ENCODE data around the gene CCDC78. TPM values are rescaled to one million over a fixed set of nuclear protein-coding genes. Genes with fewer than 3 reads are reported as not detected.

CCDC78 gene
- total and polyA plus RNA-seq, 2 of the 13 experiments (the other 11 are each of a cell fraction or from before 2014, with no cell fraction given): 0.53 to 1.5 TPM

- TF ChIP-seq E2F5 (CRISPR knock-in tag; conservative IDR thresholded peaks at IDR 0.05) (peak; percentile 84), ZNF574 (CRISPR knock-in tag; IDR thresholded peaks at IDR 0.05) (peak; percentile 94), GABPA (IDR thresholded peaks at IDR 0.05; ENCODE audit: low read depth, low read length) (no peak), GABPA (CRISPR knock-in tag; IDR thresholded peaks at IDR 0.05; ENCODE audit: low read depth) (peak; percentile 62), ZMYM2 (CRISPR knock-in tag; IDR thresholded peaks at IDR 0.05) (no peak), PREB (CRISPR knock-in tag; IDR thresholded peaks at IDR 0.05) (no peak), HOXA7 (CRISPR knock-in tag; IDR thresholded peaks at IDR 0.05) (no peak), NFYC (CRISPR knock-in tag; IDR thresholded peaks at IDR 0.05) (peak; percentile 49; the same call in 1 of the 2 replicates), TFAP4 (IDR thresholded peaks at IDR 0.05; ENCODE audit: borderline replicate concordance, low read depth) (peak; percentile 90; the same call in 1 of the 2 replicates), ZNF530 (CRISPR knock-in tag; IDR thresholded peaks at IDR 0.05; ENCODE audit: low read depth) (no peak), ZNF564 (CRISPR knock-in tag; IDR thresholded peaks at IDR 0.05) (peak; percentile 60; the same call in 1 of the 2 replicates), TAF1 (CRISPR knock-in tag; IDR thresholded peaks at IDR 0.05) (peak; percentile 96), ZNF333 (CRISPR knock-in tag; IDR thresholded peaks at IDR 0.05; ENCODE audit: borderline replicate concordance) (no peak), NCOA5 (CRISPR knock-in tag; IDR thresholded peaks at IDR 0.05) (no peak), ZNF687 (CRISPR knock-in tag; IDR thresholded peaks at IDR 0.05) (peak; percentile 90)
These were observed 14.7 kb upstream of the CCDC78 start, which contains the start of gene CIAO3 (continued) for GRCh38 chr16:740764-741505.
